Keratinocyte (primary cell): Measurements from ENCODE around the gene KIF5A. TPM values are rescaled to one million over a fixed set of nuclear protein-coding genes. Genes with fewer than 3 reads are reported as not detected.

Source experiments
- DNase-seq: peaks from one replicate; pipeline ENCODE4 v3.0.0-alpha.2; 2011; ENCODE audit warnings: low read depth, missing footprints, low spot score
- FAIRE-seq: peaks from 2 replicates; lab custom pipeline; 2011; peaks lifted over from hg19 to GRCh38; lab: Jason Lieb, UNC
- H2AFZ ChIP-seq: 2 replicates; pipeline ENCODE4 v1.6.0; 2012; ENCODE audit warnings: low read length, control low read depth, inconsistent platforms; ENCODE audit not compliant: control insufficient read depth
- H3K27ac ChIP-seq: 2 replicates; pipeline ENCODE4 v1.5.1; 2011; ENCODE audit warnings: low read length; ENCODE audit not compliant: control insufficient read depth, insufficient read depth
- H3K27me3 ChIP-seq: 3 replicates; pipeline ENCODE4 v1.6.0; 2011; ENCODE audit warnings: low read length; ENCODE audit not compliant: control insufficient read depth, insufficient read depth; ENCODE audit errors: extremely low read depth
- H3K36me3 ChIP-seq, 2 experiments: 2 replicates in 1 of 2; 3 replicates in 1 of 2; pipeline ENCODE4 v1.5.1; 2011; ENCODE audit warnings: low read length in 2 of 2, mild to moderate bottlenecking in 1 of 2; ENCODE audit not compliant: control insufficient read depth in 2 of 2, insufficient read depth in 2 of 2; ENCODE audit errors: extremely low read depth in 1 of 2
- H3K4me1 ChIP-seq: 3 replicates; pipeline ENCODE4 v1.5.1; 2011; ENCODE audit warnings: low read length; ENCODE audit not compliant: control insufficient read depth, insufficient read depth; ENCODE audit errors: extremely low read depth
- H3K4me2 ChIP-seq: 3 replicates; pipeline ENCODE4 v1.6.0; 2011; ENCODE audit warnings: low read depth, low read length; ENCODE audit not compliant: control insufficient read depth, insufficient read depth; ENCODE audit errors: extremely low read depth
- H3K4me3 ChIP-seq, 3 experiments: fragments of 200-600 bp in 1 of 3; sonication (generic) in 1 of 3; 2 replicates in 2 of 3; 3 replicates in 1 of 3; pipeline ENCODE4 v1.5.1; 2011 to 2016; ENCODE audit warnings: low read length in 3 of 3, mild to moderate bottlenecking in 3 of 3, control low read depth in 2 of 3, inconsistent platforms in 1 of 3, low read depth in 1 of 3, mixed read lengths in 1 of 3, mixed run types in 1 of 3, moderate library complexity in 1 of 3; ENCODE audit not compliant: control insufficient read depth in 2 of 3, insufficient read depth in 2 of 3; ENCODE audit errors: extremely low read depth in 1 of 3
- H3K79me2 ChIP-seq: 2 replicates; pipeline ENCODE4 v1.6.0; 2012; ENCODE audit warnings: low read length; ENCODE audit not compliant: control insufficient read depth, insufficient read depth
- H3K9ac ChIP-seq: 3 replicates; pipeline ENCODE4 v1.6.0; 2011; ENCODE audit warnings: low read length; ENCODE audit not compliant: control insufficient read depth, insufficient read depth; ENCODE audit errors: extremely low read depth
- H3K9me1 ChIP-seq: 3 replicates; pipeline ENCODE4 v1.6.0; 2011; ENCODE audit warnings: low read length; ENCODE audit not compliant: control insufficient read depth, insufficient read depth; ENCODE audit errors: extremely low read depth
- H3K9me3 ChIP-seq: 2 replicates; pipeline ENCODE4 v1.5.1; 2012; ENCODE audit warnings: low read depth, low read length; ENCODE audit not compliant: control insufficient read depth
- H4K20me1 ChIP-seq: 3 replicates; pipeline ENCODE4 v1.6.0; 2011; ENCODE audit warnings: low read length; ENCODE audit not compliant: control insufficient read depth, insufficient read depth; ENCODE audit errors: extremely low read depth
- CTCF ChIP-seq, 3 experiments: IDR thresholded peaks in 1 of 3; conservative IDR thresholded peaks in 1 of 3; optimal IDR thresholded peaks in 1 of 3; 2 replicates in 2 of 3; 3 replicates in 1 of 3; pipeline versions ENCODE3 to v1.5.1; 2011; ENCODE audit warnings: low read length in 3 of 3, mild to moderate bottlenecking in 3 of 3, moderate library complexity in 2 of 3, control low read depth in 1 of 3, inconsistent platforms in 1 of 3; ENCODE audit not compliant: insufficient read depth in 2 of 3; ENCODE audit errors: extremely low read depth in 1 of 3
- EZH2 ChIP-seq: IDR thresholded peaks from one replicate; pipeline ENCODE4 v1.6.1; 2012; ENCODE audit warnings: inconsistent platforms, mild to moderate bottlenecking, low read length, moderate library complexity
- dilution Hi-C: fragments of 300-500 bp; cut with MboI; formaldehyde crosslinking; loops from one replicate; pipeline ENCODE4 v1.7.0; 2020; ENCODE audit warnings: low sequenced_read_pairs; ENCODE audit not compliant: extremely low pct_ligation_motif_present
- polyA plus RNA-seq, 5 experiments: library from polyadenylated mRNA; depleted of rRNA in 3 of 5; stranded (reverse) in 3 of 5; stranded (forward) in 1 of 5; unstranded in 1 of 5; fragments of >200 nt; gene quantifications; 1 replicate in 1 of 5; 2 replicates in 3 of 5; 3 replicates in 1 of 5; pipeline versions ENCODE4 v1.2.1 to v1.2.3, GENCODE V29; 2011 to 2012; ENCODE audit warnings: missing spikeins in 2 of 5, low read depth in 1 of 5, low replicate concordance in 1 of 5

KIF5A gene
- polyA plus RNA-seq, 1 donor (not counting 4 experiments of a cell fraction or from before 2014, with no cell fraction given): 0.05 TPM

- Histone ChIP-seq H3K9me3 (no peaks in the 10 kb centered on the region), H3K4me1 (peaks cover 15% of the 10 kb centered on the region), H3K9me1 (no peaks in the 10 kb centered on the region), H2AFZ (no peak overlapping the region), H4K20me1 (peaks cover 3% of the 10 kb centered on the region), H3K79me2 (no peaks in the 10 kb centered on the region), H3K4me2 (no peak overlapping the region), H3K36me3 (no peaks in the 10 kb centered on the region), H3K27me3 (peaks cover 92% of the 10 kb centered on the region), H3K9ac (no peak overlapping the region), H3K27ac (no peak overlapping the region), H3K4me3 (no peak overlapping the region)
- no peak for TF ChIP-seq EZH2
- no peak for TF ChIP-seq CTCF (optimal IDR thresholded peaks at IDR 0.05 in 1 of 3, IDR thresholded peaks at IDR 0.05 in 1 of 3, conservative IDR thresholded peaks at IDR 0.05 in 1 of 3; ENCODE audit: extremely low read depth in 1 of 3, insufficient read depth in 2 of 3, low read length in 3 of 3)
- no peak for FAIRE-seq
- dilution Hi-C loops: no loop called here
- DNase-seq: no peak
Measured at GRCh38 chr12:57625261-57626032, 75.6 kb downstream of the KIF5A start.

GRCh38 chr12:57626111-57626920 is 76.5 kb downstream of the KIF5A start:
- no peaks in the 10 kb centered on the region for H3K36me3 ChIP-seq
- H3K9ac ChIP-seq: no peak overlapping the region
- H3K4me2 ChIP-seq: no peak overlapping the region
- H3K9me3 ChIP-seq: no peaks in the 10 kb centered on the region
- H4K20me1 ChIP-seq: peaks cover 3% of the 10 kb centered on the region
- peaks cover 7% of the 10 kb centered on the region for H3K4me1 ChIP-seq
- no peak for FAIRE-seq
- dilution Hi-C loops: no loop called here
- H3K4me3 ChIP-seq: no peak overlapping the region
- no peak for DNase-seq
- no peak overlapping the region for H3K27ac ChIP-seq
- H3K9me1 ChIP-seq: no peaks in the 10 kb centered on the region
- H3K27me3 ChIP-seq: peaks cover 92% of the 10 kb centered on the region
- H3K79me2 ChIP-seq: no peaks in the 10 kb centered on the region
- TF ChIP-seq CTCF (optimal IDR thresholded peaks at IDR 0.05 in 1 of 3, IDR thresholded peaks at IDR 0.05 in 1 of 3, conservative IDR thresholded peaks at IDR 0.05 in 1 of 3; ENCODE audit: extremely low read depth in 1 of 3, insufficient read depth in 2 of 3, low read length in 3 of 3) (no peak), EZH2 (peak; percentile 1)
- H2AFZ ChIP-seq: no peak overlapping the region
